Stimulated activated CD4-positive, alpha-beta T cell treated with anti-CD3 and anti-CD28 coated beads, TNF-alpha, amount 100 ng/mL, for 4 hours (primary cell): ENCODE data around the gene CELA3B.
"Not testable (repeated sequence)": the region's sequence is repeated elsewhere in the genome, so short reads cannot be mapped to it uniquely, and the experiment has no call there.

Experiments used
- DNase-seq, 3 experiments: peaks; one replicate each; pipeline ENCODE4 v3.0.0-alpha.2; 2020; ENCODE audit warnings: low read depth in 3 of 3

Gene CELA3B

DNA sequence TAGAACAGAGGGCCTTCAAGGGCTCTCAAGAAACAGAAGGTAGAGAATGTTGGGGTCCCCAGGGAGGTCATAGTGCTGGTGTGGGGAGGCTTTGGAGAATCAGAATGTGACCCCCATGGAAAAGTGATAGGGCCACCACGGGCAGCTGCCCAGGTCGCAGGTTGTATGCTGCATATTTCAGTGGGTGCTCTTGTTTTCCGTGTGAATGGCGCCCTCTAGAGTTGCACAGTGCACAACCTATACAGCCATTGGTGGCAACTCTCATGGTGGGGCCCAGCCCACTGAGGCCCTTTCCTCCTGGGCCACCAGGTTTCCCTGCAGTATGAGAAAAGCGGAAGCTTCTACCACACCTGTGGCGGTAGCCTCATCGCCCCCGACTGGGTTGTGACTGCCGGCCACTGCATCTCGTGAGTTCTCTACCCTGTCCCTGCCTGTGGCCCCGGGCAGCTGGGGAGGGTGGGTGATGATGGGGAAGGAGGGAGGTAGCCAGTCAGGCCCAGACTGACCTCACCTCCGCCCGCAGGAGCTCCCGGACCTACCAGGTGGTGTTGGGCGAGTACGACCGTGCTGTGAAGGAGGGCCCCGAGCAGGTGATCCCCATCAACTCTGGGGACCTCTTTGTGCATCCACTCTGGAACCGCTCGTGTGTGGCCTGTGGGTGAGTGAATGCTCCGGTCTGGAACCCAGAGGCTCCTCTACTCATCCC is 3.8 kb downstream of the CELA3B start:
- not testable (repeated sequence) for DNase-seq

GRCh38 chr1:21981253-21981652 is 4.4 kb downstream of the CELA3B start:
- DNase-seq, result not testable (repeated sequence)

GRCh38 chr1:21982122-21982521 is 5.3 kb downstream of the CELA3B start:
- DNase-seq, result not testable (repeated sequence)

- not testable (repeated sequence) for DNase-seq
These were observed 6.7 kb downstream of the CELA3B start for GRCh38 chr1:21983539-21983938.

DNA sequence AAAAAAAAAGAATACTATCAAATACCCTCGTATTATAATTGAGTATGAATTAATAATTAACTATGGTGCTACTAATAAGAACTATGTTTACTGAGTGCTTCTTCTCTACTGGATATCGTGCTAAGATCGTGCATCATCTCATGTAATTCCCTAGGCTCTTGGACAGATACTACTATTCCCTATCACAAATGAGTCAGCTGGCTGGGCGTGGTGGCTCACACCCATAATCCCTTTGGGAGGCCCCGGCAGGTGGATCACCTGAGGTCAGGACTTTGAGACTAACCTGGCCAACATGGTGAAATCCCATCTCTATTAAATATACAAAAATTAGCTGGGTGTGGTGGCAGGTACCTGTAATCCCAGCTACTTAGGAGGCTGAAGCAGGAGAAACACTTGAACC is 9.1 kb downstream of the CELA3B start:
- not testable (repeated sequence) for DNase-seq

- DNase-seq, result not testable (repeated sequence)
These were observed 9.6 kb downstream of the CELA3B start for GRCh38 chr1:21986386-21986785.

GRCh38 chr1:21989672-21990393 is 13.0 kb downstream of the CELA3B start:
- not testable (repeated sequence) for DNase-seq

- DNase-seq, result not testable (repeated sequence)
These were observed 15.4 kb downstream of the CELA3B start for GRCh38 chr1:21992186-21992585.

- not testable (repeated sequence) for DNase-seq
These were observed 17.9 kb downstream of the CELA3B start for GRCh38 chr1:21994716-21995115.

DNA sequence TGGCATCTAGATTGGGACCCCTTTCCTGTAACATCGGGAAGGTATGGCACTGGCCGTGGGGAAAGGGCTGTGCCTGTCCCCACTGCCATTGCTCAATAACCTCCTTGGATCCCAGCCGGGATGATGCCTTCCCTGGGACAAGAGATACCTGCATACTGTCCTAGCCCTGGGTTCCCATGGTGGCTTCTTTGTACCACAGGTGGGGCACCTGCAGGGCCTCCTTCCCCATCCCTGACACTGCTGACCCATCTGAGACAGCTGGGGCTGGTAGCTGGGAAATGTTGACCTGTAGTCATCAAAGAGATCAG is 19.8 kb downstream of the CELA3B start:
- DNase-seq, result not testable (repeated sequence)

- DNase-seq, result not testable (repeated sequence)
These were observed 21.2 kb downstream of the CELA3B start for GRCh38 chr1:21997891-21998623.

GRCh38 chr1:21998624-21999294 is 21.9 kb downstream of the CELA3B start:
- not testable (repeated sequence) for DNase-seq

DNA sequence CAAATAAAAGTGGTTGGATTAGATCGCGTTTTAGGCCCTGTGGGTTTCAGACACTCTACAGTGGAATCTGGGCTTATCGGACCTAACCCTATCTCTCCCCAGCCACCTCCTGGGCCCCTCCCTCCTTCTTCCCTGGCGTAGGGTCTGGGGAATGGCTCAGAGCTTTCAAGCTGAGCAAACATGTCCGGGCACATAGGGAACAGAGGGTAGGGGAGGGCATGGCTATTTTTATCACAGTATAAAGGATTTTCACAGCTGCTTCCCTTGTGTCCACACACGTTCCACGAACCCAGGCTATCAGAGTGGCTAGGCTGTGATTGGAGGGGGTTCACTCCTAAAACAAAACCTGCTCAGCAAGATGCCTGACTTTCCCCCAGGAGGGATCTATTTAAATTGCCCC is 22.8 kb downstream of the CELA3B start:
- DNase-seq, result not testable (repeated sequence)

DNA sequence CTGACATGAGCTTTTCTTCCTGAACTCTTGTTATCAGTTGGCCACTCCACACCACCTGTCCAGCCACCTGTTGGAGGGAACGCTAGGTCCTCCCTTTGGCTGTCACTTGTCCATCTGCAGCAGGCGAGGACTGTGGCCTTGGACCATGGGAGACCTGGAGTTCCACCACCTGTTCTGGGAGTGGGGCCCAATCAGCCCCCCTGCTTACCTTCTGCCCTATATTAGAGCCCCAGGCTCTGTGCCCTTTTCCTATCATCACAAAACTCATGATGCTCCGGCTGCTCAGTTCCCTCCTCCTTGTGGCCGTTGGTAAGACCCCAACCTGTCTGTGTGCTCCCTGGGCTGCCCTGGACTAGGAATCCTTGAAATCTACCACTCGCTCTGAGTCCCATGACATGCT is 24.6 kb downstream of the CELA3B start, which contains the start of gene CELA3A:
CELA3A (plus strand) TSS at position 249 of the 400 bp plus-strand sequence; CDS start at position 267, 18 bp downstream.
- no peak for DNase-seq

DNA sequence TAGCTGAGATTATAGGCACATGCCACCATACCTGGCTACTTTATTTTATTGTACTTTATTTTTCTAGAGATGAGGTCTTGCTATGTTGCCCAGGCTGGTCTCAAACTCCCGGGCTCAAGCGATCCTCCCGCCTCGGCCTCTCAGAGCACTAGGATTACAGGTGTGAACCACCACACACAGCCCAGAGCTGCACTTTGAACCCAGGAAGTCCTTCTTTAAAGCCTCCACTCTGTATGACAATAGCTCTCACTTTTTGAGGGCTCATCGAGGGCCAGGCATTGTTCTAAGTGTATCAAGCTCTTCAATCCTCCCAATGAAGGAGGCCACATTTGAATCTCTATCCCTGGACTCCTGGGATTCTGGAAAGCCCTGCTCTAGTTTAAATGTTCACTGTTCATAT is 25.6 kb downstream of the CELA3B start:
- DNase-seq, result not testable (repeated sequence)

DNA sequence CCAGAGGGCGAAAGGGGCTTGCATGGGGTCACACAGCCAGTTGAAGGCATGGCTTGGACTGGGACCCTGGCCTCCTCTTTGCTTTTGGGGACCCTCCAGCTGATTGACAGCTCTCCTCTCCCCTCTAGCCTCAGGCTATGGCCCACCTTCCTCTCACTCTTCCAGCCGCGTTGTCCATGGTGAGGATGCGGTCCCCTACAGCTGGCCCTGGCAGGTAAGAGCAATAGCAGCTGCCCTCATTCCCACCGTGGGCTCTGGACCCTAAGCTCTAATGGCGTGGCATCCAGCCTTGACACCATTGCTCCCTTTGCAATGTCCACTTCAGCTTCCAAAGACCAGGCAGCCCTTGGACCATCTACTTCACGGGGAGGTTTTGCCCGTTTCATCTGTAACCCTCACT is 26.1 kb downstream of the CELA3B start:
- not testable (repeated sequence) for DNase-seq

- DNase-seq, result not testable (repeated sequence)
These were observed 27.1 kb downstream of the CELA3B start for GRCh38 chr1:22003959-22004358.

GRCh38 chr1:22005261-22006149 is 28.7 kb downstream of the CELA3B start:
- DNase-seq, result not testable (repeated sequence)

GRCh38 chr1:22006736-22007135 is 29.9 kb downstream of the CELA3B start:
- DNase-seq, result not testable (repeated sequence)

DNA sequence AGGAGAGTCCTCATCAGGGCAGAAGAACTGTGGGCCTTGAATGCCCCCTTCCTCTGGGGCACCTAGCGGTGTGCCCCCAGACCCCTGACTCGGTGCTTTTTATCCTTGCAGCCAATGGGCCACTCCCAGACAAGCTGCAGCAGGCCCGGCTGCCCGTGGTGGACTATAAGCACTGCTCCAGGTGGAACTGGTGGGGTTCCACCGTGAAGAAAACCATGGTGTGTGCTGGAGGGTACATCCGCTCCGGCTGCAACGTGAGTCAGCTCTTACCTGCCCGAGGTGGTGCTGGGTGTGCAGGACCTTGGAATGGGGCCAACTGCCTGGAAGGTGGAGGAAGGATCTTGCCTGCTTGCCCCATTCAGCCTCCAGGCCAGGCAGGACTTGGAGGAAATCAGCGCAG is 30.4 kb downstream of the CELA3B start:
- DNase-seq, result not testable (repeated sequence)

- not testable (repeated sequence) for DNase-seq
These were observed 32.7 kb downstream of the CELA3B start for GRCh38 chr1:22009566-22009965.
